Colonic mucosa (tissue), 4 donors: ENCODE measurements around the gene PIGBOS1. TPM values are rescaled to one million over a fixed set of nuclear protein-coding genes. Genes with fewer than 3 reads are reported as not detected.

Experiments used
- DNase-seq: peaks from one replicate; pipeline ENCODE4 v3.0.0-alpha.2; 2020
- H3K27ac ChIP-seq: fragments of 200-600 bp; one replicate; pipeline ENCODE4 v1.8.0; 2021
- H3K27me3 ChIP-seq: fragments of 200-600 bp; one replicate; pipeline ENCODE4 v1.8.0; 2021
- H3K36me3 ChIP-seq: fragments of 200-600 bp; one replicate; pipeline ENCODE4 v1.8.0; 2021
- H3K4me1 ChIP-seq: fragments of 200-600 bp; one replicate; pipeline ENCODE4 v1.8.0; 2021; ENCODE audit warnings: mild to moderate bottlenecking
- H3K4me3 ChIP-seq: fragments of 200-600 bp; one replicate; pipeline ENCODE4 v1.8.0; 2021
- H3K9ac ChIP-seq, 2 donors: one replicate each; pipeline ENCODE4 v1.7.0; 2013; ENCODE audit warnings: control low read depth in 2 of 2, low read depth in 2 of 2, low read length in 2 of 2
- H3K9me3 ChIP-seq: fragments of 200-600 bp; one replicate; pipeline ENCODE4 v1.8.0; 2021
- CTCF ChIP-seq: fragments of 200-600 bp; IDR thresholded peaks from one replicate; pipeline ENCODE4 v1.8.0; 2022; ENCODE audit warnings: antibody characterized with exemption, mild to moderate bottlenecking
- intact Hi-C: fragments of 100-400 bp; cut with DNase I; formaldehyde crosslinking; loops from one replicate; pipeline ENCODE4 v1.14.1; 2022
- total RNA-seq, 2 donors: library from RNA; stranded (reverse); fragmentation: NEBNext Ultra II Directional in 1 of 2; extraction: Animal tissue kit (Norgen Biotek cat#: 25700) in 1 of 2; gene quantifications; one replicate each; pipeline ENCODE4 v1.2.1, GENCODE V29; 2021
- donor health status: healthy.
- donor health status: DM: no; HTN: no; CAD: no.
- donor health status: DM: no; HTN: no; CAD: no.

The PIGBOS1 gene
- total RNA-seq, 2 donors from 2014 or later = 11.8 to 13.0 TPM

- intact Hi-C loops = no loop called here
- Histone ChIP-seq H3K4me3 (no peak overlapping the region), H3K4me1 (no peaks in the 10 kb centered on the region), H3K27me3 (no peaks in the 10 kb centered on the region), H3K9ac (no peak overlapping the region), H3K27ac (no peak overlapping the region), H3K9me3 (no peaks in the 10 kb centered on the region), H3K36me3 (no peaks in the 10 kb centered on the region)
- TF ChIP-seq CTCF = no peak
- no peak for DNase-seq
Measured at GRCh38 chr15:55348281-55348778, 29.4 kb upstream of the PIGBOS1 start.

- H3K9me3 ChIP-seq = no peaks in the 10 kb centered on the region
- no peak overlapping the region for H3K27ac ChIP-seq
- no peak overlapping the region for H3K4me3 ChIP-seq
- no peaks in the 10 kb centered on the region for H3K36me3 ChIP-seq
- no peaks in the 10 kb centered on the region for H3K4me1 ChIP-seq
- intact Hi-C loops = no loop called here
- no peak overlapping the region for H3K9ac ChIP-seq
- no peak for TF ChIP-seq CTCF
- no peaks in the 10 kb centered on the region for H3K27me3 ChIP-seq
- no peak for DNase-seq
Measured at GRCh38 chr15:55344206-55344605, 25.3 kb upstream of the PIGBOS1 start.

GRCh38 chr15:55343168-55343567, 24.2 kb upstream of the PIGBOS1 start:
- Histone ChIP-seq H3K36me3 (no peaks in the 10 kb centered on the region), H3K27ac (no peak overlapping the region), H3K9me3 (no peaks in the 10 kb centered on the region), H3K4me1 (no peaks in the 10 kb centered on the region), H3K4me3 (no peak overlapping the region), H3K9ac (no peak overlapping the region), H3K27me3 (no peaks in the 10 kb centered on the region)
- intact Hi-C loops = no loop called here
- no peak for TF ChIP-seq CTCF
- no peak for DNase-seq

GRCh38 chr15:55337160-55337559, 18.2 kb upstream of the PIGBOS1 start:
- TF ChIP-seq CTCF = no peak
- no peak overlapping the region for H3K4me3 ChIP-seq
- intact Hi-C loops = no loop called here
- H3K36me3 ChIP-seq = no peaks in the 10 kb centered on the region
- H3K27me3 ChIP-seq = no peaks in the 10 kb centered on the region
- no peak overlapping the region for H3K9ac ChIP-seq
- DNase-seq = no peak
- no peaks in the 10 kb centered on the region for H3K9me3 ChIP-seq
- no peaks in the 10 kb centered on the region for H3K4me1 ChIP-seq
- no peak overlapping the region for H3K27ac ChIP-seq

GRCh38 chr15:55334997-55335396, 16.1 kb upstream of the PIGBOS1 start:
- no peak overlapping the region for H3K9ac ChIP-seq
- no peaks in the 10 kb centered on the region for H3K27me3 ChIP-seq
- H3K4me1 ChIP-seq = no peaks in the 10 kb centered on the region
- peaks cover 3% of the 10 kb centered on the region for H3K36me3 ChIP-seq
- no peak overlapping the region for H3K27ac ChIP-seq
- H3K9me3 ChIP-seq = no peaks in the 10 kb centered on the region
- no peak overlapping the region for H3K4me3 ChIP-seq
- TF ChIP-seq CTCF = no peak
- no peak for DNase-seq
- intact Hi-C loops = no loop called here

GRCh38 chr15:55334371-55334770, 15.4 kb upstream of the PIGBOS1 start:
- DNase-seq = no peak
- intact Hi-C loops = no loop called here
- Histone ChIP-seq H3K9ac (no peak overlapping the region), H3K4me3 (no peak overlapping the region), H3K36me3 (peaks cover 3% of the 10 kb centered on the region), H3K4me1 (no peaks in the 10 kb centered on the region), H3K9me3 (no peaks in the 10 kb centered on the region), H3K27ac (no peak overlapping the region), H3K27me3 (no peaks in the 10 kb centered on the region)
- no peak for TF ChIP-seq CTCF
